22Rv1 (cell line): ENCODE data around the gene ADGRD1.

ENCODE experiments used
- H3K27ac ChIP-seq: fragments of 450-650 bp; 2 replicates; pipeline ENCODE4 v1.5.1; 2017
- CTCF ChIP-seq: fragments of 450-650 bp; IDR thresholded peaks from 2 replicates; pipeline ENCODE4 v1.5.1; 2017; ENCODE audit warnings: mild to moderate bottlenecking
- ZFX ChIP-seq: fragments of 450-650 bp; IDR thresholded peaks from 2 replicates; pipeline ENCODE4 v1.6.1; 2017; ENCODE audit warnings: antibody characterized with exemption, borderline replicate concordance

ADGRD1 gene

GRCh38 chr12:131105736-131106348, 152.1 kb downstream of the ADGRD1 start:
- H3K27ac ChIP-seq, result no peak overlapping the region
- TF ChIP-seq CTCF, result no peak
- no peak for TF ChIP-seq ZFX

GRCh38 chr12:131106349-131106941, 152.7 kb downstream of the ADGRD1 start:
- TF ChIP-seq ZFX (no peak), CTCF (no peak)
- H3K27ac ChIP-seq, result no peak overlapping the region

- TF ChIP-seq ZFX, result no peak
- no peak for TF ChIP-seq CTCF
- no peak overlapping the region for H3K27ac ChIP-seq
Measured at GRCh38 chr12:131108177-131108955, 154.7 kb downstream of the ADGRD1 start.

GRCh38 chr12:131111446-131111845, 157.7 kb downstream of the ADGRD1 start:
- TF ChIP-seq ZFX (no peak), CTCF (no peak)
- no peak overlapping the region for H3K27ac ChIP-seq

- H3K27ac ChIP-seq, result no peak overlapping the region
- TF ChIP-seq ZFX (no peak), CTCF (no peak)
Measured at GRCh38 chr12:131112021-131112420, 158.3 kb downstream of the ADGRD1 start.

- TF ChIP-seq ZFX, result no peak
- no peak for TF ChIP-seq CTCF
- no peak overlapping the region for H3K27ac ChIP-seq
Measured at GRCh38 chr12:131112700-131113290, 159.1 kb downstream of the ADGRD1 start.
